A673 (cell line): ENCODE data around the gene SLC7A9. TPM values are rescaled to one million over a fixed set of nuclear protein-coding genes. Genes with fewer than 3 reads are reported as not detected.

ENCODE experiments used
- BruUV-seq: library from RNA; stranded (reverse); fragments of 400-500 nt; replicated peaks from 2 replicates; lab custom pipeline; 2021; lab: Mats Ljungman, UMichigan
- CTCF ChIA-PET: fragments of 300-600 bp; sonication (Branson Sonifier 250); formaldehyde crosslinking; loops from one replicate; lab custom pipeline; 2022; ENCODE audit warnings: antibody characterized with exemption; lab: Charles Lee
- POLR2A ChIA-PET: fragments of 300-600 bp; sonication (Branson Sonifier 250); formaldehyde crosslinking; loops from one replicate; lab custom pipeline; 2022; ENCODE audit warnings: antibody characterized with exemption; ENCODE audit not compliant: low non-redundant PET; lab: Charles Lee
- DNase-seq: peaks from one replicate; pipeline ENCODE4 v3.0.0-alpha.2; 2015; ENCODE audit warnings: low spot score
- H3K27ac ChIP-seq: fragments of 200-600 bp; sonication (generic); 2 replicates; pipeline ENCODE4 v1.5.1; 2016; ENCODE audit warnings: mixed run types, low read depth, mild to moderate bottlenecking, mixed read lengths, antibody characterized with exemption, low read length; ENCODE audit not compliant: poor library complexity, severe bottlenecking
- H3K27me3 ChIP-seq: fragments of 200-600 bp; sonication (generic); replicated peaks from 2 replicates; pipeline ENCODE4 v1.6.1; 2017; ENCODE audit warnings: mixed run types, low read depth, mild to moderate bottlenecking, mixed read lengths, antibody characterized with exemption, low read length; ENCODE audit not compliant: insufficient read depth, poor library complexity
- H3K36me3 ChIP-seq: fragments of 200-600 bp; sonication (generic); 2 replicates; pipeline ENCODE4 v1.6.1; 2016; ENCODE audit warnings: mixed run types, mild to moderate bottlenecking, mixed read lengths, antibody characterized with exemption, low read length; ENCODE audit not compliant: insufficient read depth, poor library complexity, severe bottlenecking
- H3K4me1 ChIP-seq: fragments of 200-600 bp; sonication (generic); 2 replicates; pipeline ENCODE4 v1.6.1; 2017; ENCODE audit warnings: mixed run types, mild to moderate bottlenecking, mixed read lengths, antibody characterized with exemption, low read length; ENCODE audit not compliant: insufficient read depth, poor library complexity, severe bottlenecking
- H3K4me3 ChIP-seq: fragments of 200-600 bp; sonication (generic); 2 replicates; pipeline ENCODE4 v1.5.1; 2016; ENCODE audit warnings: low read depth, mixed run types, mild to moderate bottlenecking, mixed read lengths, low read length; ENCODE audit not compliant: poor library complexity, severe bottlenecking
- H3K9me3 ChIP-seq: fragments of 200-600 bp; sonication (generic); 2 replicates; pipeline ENCODE4 v1.6.1; 2016; ENCODE audit warnings: mixed run types, low read depth, mild to moderate bottlenecking, mixed read lengths, antibody characterized with exemption, low read length; ENCODE audit not compliant: poor library complexity, severe bottlenecking
- CTCF ChIP-seq: fragments of 300-800, 200-600 bp; sonication (generic); conservative IDR thresholded peaks from 2 replicates; pipeline ENCODE4 v1.5.1; 2017; ENCODE audit warnings: low read depth, mild to moderate bottlenecking, antibody characterized with exemption, low read length, moderate library complexity, mixed read lengths
- EZH2 ChIP-seq: fragments of 200-600 bp; sonication (generic); IDR thresholded peaks from 2 replicates; pipeline ENCODE4 v1.6.1; 2017; ENCODE audit warnings: borderline replicate concordance, low read depth, mild to moderate bottlenecking, mixed read lengths, antibody characterized with exemption, low read length; ENCODE audit not compliant: poor library complexity, severe bottlenecking
- intact Hi-C: fragments of 100-400 bp; cut with micrococcal nuclease; formaldehyde crosslinking; loops from one replicate; pipeline ENCODE4 v1.10.0; 2022; ENCODE audit not compliant: unreplicated experiment
- total RNA-seq: library from RNA; stranded (reverse); gene quantifications from 2 replicates; pipeline ENCODE4 v1.2.3, GENCODE V29; 2021

SLC7A9 gene
- total RNA-seq, 1 experiment from 2014 or later, result 0.34 TPM

- Histone ChIP-seq H3K9me3 (no peaks in the 10 kb centered on the region), H3K27ac (no peak overlapping the region), H3K36me3 (peaks cover 10% of the 10 kb centered on the region), H3K27me3 (no peaks in the 10 kb centered on the region), H3K4me1 (no peaks in the 10 kb centered on the region), H3K4me3 (no peak overlapping the region)
- CTCF ChIA-PET, result no interaction called here
- POLR2A ChIA-PET, result no interaction called here
- intact Hi-C loops, result no loop called here
- BruUV-seq, result no TSS peak
- DNase-seq, result no peak
- TF ChIP-seq EZH2, result no peak
- no peak for TF ChIP-seq CTCF
These were observed 41.3 kb upstream of the SLC7A9 start for GRCh38 chr19:32910874-32911273.

- H3K27ac ChIP-seq, result no peak overlapping the region
- no TSS peak for BruUV-seq
- H3K36me3 ChIP-seq, result peaks cover 6% of the 10 kb centered on the region
- ChIA-PET CTCF (no interaction called here), POLR2A (no interaction called here)
- H3K9me3 ChIP-seq, result no peaks in the 10 kb centered on the region
- TF ChIP-seq EZH2 (no peak), CTCF (no peak)
- intact Hi-C loops, result no loop called here
- H3K4me3 ChIP-seq, result no peak overlapping the region
- H3K4me1 ChIP-seq, result no peaks in the 10 kb centered on the region
- no peaks in the 10 kb centered on the region for H3K27me3 ChIP-seq
- no peak for DNase-seq
These were observed 40.5 kb upstream of the SLC7A9 start for GRCh38 chr19:32910094-32910493.

GRCh38 chr19:32909257-32909656 is 39.7 kb upstream of the SLC7A9 start:
- intact Hi-C loops, result no loop called here
- CTCF ChIA-PET, result no interaction called here
- Histone ChIP-seq H3K9me3 (no peaks in the 10 kb centered on the region), H3K27ac (no peak overlapping the region), H3K27me3 (no peaks in the 10 kb centered on the region), H3K4me3 (no peak overlapping the region), H3K36me3 (peaks cover 3% of the 10 kb centered on the region), H3K4me1 (no peaks in the 10 kb centered on the region)
- no peak for TF ChIP-seq EZH2
- TF ChIP-seq CTCF, result no peak
- no TSS peak for BruUV-seq
- POLR2A ChIA-PET, result no interaction called here
- no peak for DNase-seq
